MM.1S (cell line): ENCODE measurements around the gene WSB1.

Experiments
- CTCF ChIP-seq: fragments of 300-600 bp; sonication (generic); IDR thresholded peaks from 2 replicates; pipeline ENCODE4 v1.5.1; 2016; ENCODE audit warnings: antibody characterized with exemption, low read length, mixed read lengths
- EZH2 ChIP-seq: fragments of 300-600 bp; sonication (generic); optimal IDR thresholded peaks from 2 replicates; pipeline ENCODE3; 2017; ENCODE audit warnings: low read depth, mild to moderate bottlenecking, antibody characterized with exemption, low read length, mixed read lengths

DNA sequence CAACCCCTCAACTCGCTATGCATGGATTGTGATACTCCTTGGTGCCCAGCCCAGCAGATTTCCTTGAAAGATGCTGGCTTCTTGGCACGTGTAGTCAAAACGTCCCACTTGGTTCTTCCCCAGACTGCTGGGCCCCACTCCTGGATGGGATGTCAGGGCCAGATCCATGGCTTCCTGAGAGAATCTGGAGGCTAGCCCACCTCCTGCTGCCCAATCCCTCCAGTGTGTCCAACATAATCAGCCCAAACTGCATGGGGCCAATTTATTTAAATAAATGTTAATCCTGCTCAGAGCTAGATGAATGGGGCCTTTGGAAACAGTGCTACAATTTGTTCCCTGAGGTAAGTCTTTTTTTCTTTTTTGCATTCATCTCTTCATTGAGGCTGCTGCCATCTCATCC is 49.4 kb downstream of the WSB1 start:
- TF ChIP-seq CTCF, result no peak
- no peak for TF ChIP-seq EZH2
